ENCODE data around the gene MYO1F. TPM values are rescaled to one million over a fixed set of nuclear protein-coding genes. Genes with fewer than 3 reads are reported as not detected.

Gene MYO1F
- total and polyA plus RNA-seq, 2 of the 13 experiments (the other 11 are each of a cell fraction or from before 2014, with no cell fraction given), result 0.09 to 0.13 TPM

GRCh38 chr19:8580710-8581281, 3.6 kb upstream of the MYO1F start (continued):
- no peak for TF ChIP-seq ZBTB2 (CRISPR knock-in tag; IDR thresholded peaks at IDR 0.05; ENCODE audit: low read depth)
- TF ChIP-seq ZNF772 (CRISPR knock-in tag; IDR thresholded peaks at IDR 0.05), result no peak
- TF ChIP-seq RAD21 (CRISPR knock-in tag; IDR thresholded peaks at IDR 0.05), result peak; percentile 92
- no peak for TF ChIP-seq TRIM24 (CRISPR knock-in tag; IDR thresholded peaks at IDR 0.05)
- TF ChIP-seq MNT (IDR thresholded peaks at IDR 0.05), result no peak
- no peak for TF ChIP-seq ATAD3A (CRISPR knock-in tag; IDR thresholded peaks at IDR 0.05)
- TF ChIP-seq ZNF879 (CRISPR knock-in tag; IDR thresholded peaks at IDR 0.05), result no peak
- no peak for TF ChIP-seq ETS1 (CRISPR knock-in tag; IDR thresholded peaks at IDR 0.05)
- TF ChIP-seq MIER3 (CRISPR knock-in tag; IDR thresholded peaks at IDR 0.05; ENCODE audit: borderline replicate concordance), result 0 out of 2 replicates have a peak, but pooled peaks have one; percentile 19
- no peak for TF ChIP-seq ATF7-NPFF (CRISPR knock-in tag; IDR thresholded peaks at IDR 0.05; ENCODE audit: low read depth)
- no peak for TF ChIP-seq ZNF674 (CRISPR knock-in tag; IDR thresholded peaks at IDR 0.05; ENCODE audit: low read depth)
- no peak for TF ChIP-seq GATA4 (IDR thresholded peaks at IDR 0.05; ENCODE audit: borderline replicate concordance, low read depth)
- TF ChIP-seq MAZ (IDR thresholded peaks at IDR 0.05; ENCODE audit: borderline replicate concordance, low read depth, low read length), result no peak
- peak; percentile 20; the same call in 1 of the 2 replicates for TF ChIP-seq MAZ (CRISPR knock-in tag; IDR thresholded peaks at IDR 0.05; ENCODE audit: low read depth)
- TF ChIP-seq TCF7L2 (IDR thresholded peaks at IDR 0.05; ENCODE audit: low read depth, low read length), result no peak
- TF ChIP-seq TEAD3 (CRISPR knock-in tag; optimal IDR thresholded peaks at IDR 0.05; ENCODE audit: borderline replicate concordance), result no peak
- no peak for TF ChIP-seq DBP (CRISPR knock-in tag; IDR thresholded peaks at IDR 0.05; ENCODE audit: not compliant biosample characterization)
- no peak for TF ChIP-seq KDM3A (CRISPR knock-in tag; IDR thresholded peaks at IDR 0.05; ENCODE audit: low read depth)
- TF ChIP-seq RFXAP (CRISPR knock-in tag; IDR thresholded peaks at IDR 0.05; ENCODE audit: borderline replicate concordance), result no peak
- no peak for TF ChIP-seq ATF7 (IDR thresholded peaks at IDR 0.05)
- no peak for TF ChIP-seq ATF7 (CRISPR knock-in tag; IDR thresholded peaks at IDR 0.05)
- peak; percentile 27; the same call in 1 of the 2 replicates for TF ChIP-seq FOSL2 (CRISPR knock-in tag; IDR thresholded peaks at IDR 0.05)
- TF ChIP-seq ZNF503 (CRISPR knock-in tag; IDR thresholded peaks at IDR 0.05), result no peak

All from HepG2 (cell line).